Activated B cell treated with CpG ODN at 0.5 μM for 24 hours (primary cell): Measurements from ENCODE around the gene PAK2. TPM values are rescaled to one million over a fixed set of nuclear protein-coding genes. Genes with fewer than 3 reads are reported as not detected.
"Not testable (repeated sequence)": the region's sequence is repeated elsewhere in the genome, so short reads cannot be mapped to it uniquely, and the experiment has no call there.

Experiments
- ATAC-seq: fragments of 200-7000 bp; cut with Tn5 transposase; one replicate; pipeline ENCODE4 v1.10.0; 2021; ENCODE audit warnings: low read depth, mild to moderate bottlenecking, moderate library complexity
- CTCF ChIA-PET: fragments of 350-600 bp; sonication (Branson Sonifier 250); formaldehyde crosslinking; loops from one replicate; lab custom pipeline; 2021; ENCODE audit warnings: antibody characterized with exemption; lab: Charles Lee
- POLR2A ChIA-PET: fragments of 350-600 bp; sonication (Branson Sonifier 250); formaldehyde crosslinking; loops from one replicate; lab custom pipeline; 2021; ENCODE audit warnings: antibody characterized with exemption; lab: Charles Lee
- DNase-seq: peaks from one replicate; pipeline ENCODE4 v3.0.0; 2022
- H3K27ac Mint-ChIP-seq: one replicate; pipeline ENCODE4 v1.8.0; 2020; ENCODE audit warnings: mixed read lengths
- H3K27me3 Mint-ChIP-seq: one replicate; pipeline ENCODE4 v1.8.0; 2021; ENCODE audit warnings: mixed read lengths
- H3K36me3 Mint-ChIP-seq: one replicate; pipeline ENCODE4 v1.8.0; 2021; ENCODE audit warnings: low read depth, mixed read lengths
- H3K4me1 Mint-ChIP-seq: one replicate; pipeline ENCODE4 v1.8.0; 2021; ENCODE audit warnings: mixed read lengths
- H3K4me3 Mint-ChIP-seq: one replicate; pipeline ENCODE4 v1.8.0; 2020; ENCODE audit warnings: mild to moderate bottlenecking, mixed read lengths
- H3K9me3 Mint-ChIP-seq: one replicate; pipeline ENCODE4 v1.8.0; 2020; ENCODE audit warnings: mixed read lengths
- CTCF ChIP-seq: fragments of 200-600 bp; IDR thresholded peaks from one replicate; pipeline ENCODE4 v1.8.0; 2022; ENCODE audit warnings: antibody characterized with exemption, mild to moderate bottlenecking
- intact Hi-C: fragments of 100-400 bp; cut with micrococcal nuclease; formaldehyde crosslinking; loops from one replicate; pipeline ENCODE4 v1.15.1; 2024
- total RNA-seq: library from RNA; stranded (reverse); gene quantifications from 2 replicates; pipeline ENCODE4 v1.2.3, GENCODE V29; 2022

Gene PAK2
- total RNA-seq, 1 donor from 2014 or later: 87.1 TPM

DNA sequence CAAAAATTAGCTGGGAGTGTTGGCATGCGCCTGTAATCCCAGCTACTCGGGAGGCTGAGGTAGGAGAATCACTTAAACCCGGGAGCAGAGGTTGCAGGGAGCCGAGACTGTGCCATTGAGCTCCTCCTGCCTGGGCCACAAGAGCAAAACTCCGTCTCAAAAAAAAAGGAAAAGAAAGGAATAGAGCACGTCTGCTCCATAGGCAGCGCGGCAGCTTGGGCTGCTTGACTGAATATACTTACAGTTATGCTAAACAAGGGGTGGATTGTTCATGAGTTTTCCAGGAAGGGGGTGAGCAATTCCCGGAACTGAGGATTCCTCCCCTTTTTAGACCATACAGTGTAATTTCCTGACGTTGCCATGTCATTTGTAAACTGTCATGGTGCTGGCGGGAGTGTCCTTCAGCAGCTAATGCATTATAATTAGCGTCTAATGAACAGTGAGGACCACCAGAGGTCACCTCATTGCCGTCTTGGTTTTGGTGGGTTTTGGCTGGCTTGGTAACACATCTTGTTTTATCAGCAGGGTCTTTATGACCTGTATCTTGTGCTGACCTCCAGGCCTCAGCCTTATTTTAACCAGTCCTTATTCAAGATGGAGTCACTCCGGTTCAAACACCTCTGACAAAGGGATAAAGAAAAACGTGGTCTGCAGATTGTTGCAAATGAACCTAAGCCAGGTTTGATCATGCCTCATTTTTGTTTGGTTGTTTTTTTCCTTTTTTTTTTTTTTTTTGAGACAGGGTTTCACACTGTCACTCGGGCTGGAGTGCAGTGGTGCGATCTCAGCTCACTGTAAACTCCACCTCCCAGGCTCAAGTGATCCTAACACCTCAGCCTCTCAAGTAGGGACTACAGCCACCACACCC lies 103.1 kb downstream of the PAK2 start:
- ChIA-PET CTCF (no interaction called here), POLR2A (interaction anchor here (0.5 kb wide), 1 partner anchor 99 kb away, joined by 8 read pairs; no protein-coding TSS in a partner anchor)
- no peak for TF ChIP-seq CTCF
- no peaks in the 10 kb centered on the region for H3K4me1 Mint-ChIP-seq
- H3K27me3 Mint-ChIP-seq: peaks cover 2% of the 10 kb centered on the region
- DNase-seq: no peak
- H3K9me3 Mint-ChIP-seq: no peaks in the 10 kb centered on the region
- no peak overlapping the region for H3K4me3 Mint-ChIP-seq
- intact Hi-C loops: no loop called here
- no peaks in the 10 kb centered on the region for H3K36me3 Mint-ChIP-seq
- no peak for ATAC-seq
- H3K27ac Mint-ChIP-seq: no peak overlapping the region

GRCh38 chr3:196843435-196844110 lies 103.9 kb downstream of the PAK2 start:
- TF ChIP-seq CTCF: no peak
- Mint-ChIP-seq H3K9me3 (no peaks in the 10 kb centered on the region), H3K36me3 (no peaks in the 10 kb centered on the region), H3K27ac (no peak overlapping the region), H3K4me3 (no peak overlapping the region), H3K4me1 (no peaks in the 10 kb centered on the region), H3K27me3 (peaks cover 2% of the 10 kb centered on the region)
- intact Hi-C loops: no loop called here
- ATAC-seq (no peak), DNase-seq (no peak)
- CTCF ChIA-PET: interaction anchor here (0.6 kb wide), 1 partner anchor 902 kb away, joined by 3 read pairs; no protein-coding TSS in a partner anchor
- POLR2A ChIA-PET: no interaction called here

DNA sequence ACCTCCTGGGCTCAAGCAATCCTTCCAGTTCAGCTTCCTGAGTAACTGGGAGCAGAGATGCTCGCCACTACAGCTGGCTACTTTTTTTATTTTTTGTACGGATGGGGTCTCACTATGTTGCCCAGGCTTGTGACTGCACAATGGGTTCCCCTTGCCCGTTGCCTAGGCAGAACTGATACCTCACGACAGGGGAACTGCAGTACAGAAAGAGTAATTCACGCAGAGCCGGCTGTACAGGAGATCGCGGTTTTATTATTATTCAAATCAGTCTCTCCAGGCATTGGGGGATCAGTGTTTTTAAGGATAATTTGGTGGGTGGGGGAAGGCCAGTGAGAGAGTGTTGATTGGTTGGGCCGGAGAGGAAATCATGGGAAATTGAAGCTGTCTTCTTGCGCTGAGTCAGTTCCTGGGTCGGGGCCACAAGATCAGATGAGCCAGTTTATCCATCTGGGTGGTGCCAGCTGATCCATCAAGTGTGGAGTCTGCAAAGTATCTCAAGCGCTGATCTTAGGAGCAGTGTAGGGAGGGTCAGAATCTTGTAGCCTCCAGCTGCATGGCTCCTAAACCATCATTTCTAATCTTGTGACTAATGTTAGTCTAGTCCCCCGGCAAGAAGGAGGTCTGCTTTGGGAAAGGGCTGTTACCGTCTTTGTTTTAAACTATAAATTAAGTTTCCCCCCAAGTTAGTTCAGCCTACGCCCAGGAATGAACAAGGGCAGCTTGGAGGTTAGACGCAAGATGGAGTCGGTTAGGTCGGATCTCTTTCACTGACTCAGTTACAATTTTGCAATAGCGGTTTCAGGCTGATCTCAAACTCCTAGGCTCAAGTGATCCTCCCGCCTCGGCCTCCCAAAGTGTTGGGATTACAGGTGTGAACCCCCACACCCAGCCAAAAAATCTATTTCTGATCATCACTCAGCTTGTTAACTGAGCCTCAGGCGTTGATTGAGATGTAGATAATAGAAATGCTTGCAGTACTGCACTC lies 104.9 kb downstream of the PAK2 start:
- H3K36me3 Mint-ChIP-seq, H3K27ac Mint-ChIP-seq, H3K4me1 Mint-ChIP-seq, CTCF ChIA-PET, ATAC-seq, H3K27me3 Mint-ChIP-seq, DNase-seq, H3K9me3 Mint-ChIP-seq, intact Hi-C loops, H3K4me3 Mint-ChIP-seq: not testable (repeated sequence)
- POLR2A ChIA-PET: interaction anchor here (0.7 kb wide), 1 partner anchor 472 kb away, joined by 4 read pairs; no protein-coding TSS in a partner anchor

DNA sequence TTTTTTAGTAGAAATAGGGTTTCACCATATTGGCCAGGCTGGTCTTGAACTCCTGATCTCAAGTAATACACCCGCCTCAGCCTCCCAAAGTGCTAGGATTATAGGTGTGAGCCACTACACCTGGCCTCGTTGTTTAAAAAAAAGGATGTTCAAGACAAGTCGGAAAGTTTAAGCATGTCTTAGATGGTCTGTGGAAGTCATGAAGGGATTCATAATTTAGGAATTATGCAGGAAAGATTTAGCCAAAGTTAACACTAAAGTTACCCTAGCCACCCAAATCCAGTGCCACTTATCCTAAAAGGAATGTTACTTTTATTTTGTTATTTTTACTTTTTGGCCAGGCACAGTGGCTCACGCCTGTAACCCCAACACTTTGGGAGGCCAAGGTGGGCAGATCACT lies 108.7 kb downstream of the PAK2 start:
- H3K4me3 Mint-ChIP-seq, ATAC-seq, POLR2A ChIA-PET, DNase-seq, H3K36me3 Mint-ChIP-seq, H3K27ac Mint-ChIP-seq, CTCF ChIA-PET, H3K4me1 Mint-ChIP-seq, H3K9me3 Mint-ChIP-seq, intact Hi-C loops: not testable (repeated sequence)
- peaks cover 10% of the 10 kb centered on the region for H3K27me3 Mint-ChIP-seq

DNA sequence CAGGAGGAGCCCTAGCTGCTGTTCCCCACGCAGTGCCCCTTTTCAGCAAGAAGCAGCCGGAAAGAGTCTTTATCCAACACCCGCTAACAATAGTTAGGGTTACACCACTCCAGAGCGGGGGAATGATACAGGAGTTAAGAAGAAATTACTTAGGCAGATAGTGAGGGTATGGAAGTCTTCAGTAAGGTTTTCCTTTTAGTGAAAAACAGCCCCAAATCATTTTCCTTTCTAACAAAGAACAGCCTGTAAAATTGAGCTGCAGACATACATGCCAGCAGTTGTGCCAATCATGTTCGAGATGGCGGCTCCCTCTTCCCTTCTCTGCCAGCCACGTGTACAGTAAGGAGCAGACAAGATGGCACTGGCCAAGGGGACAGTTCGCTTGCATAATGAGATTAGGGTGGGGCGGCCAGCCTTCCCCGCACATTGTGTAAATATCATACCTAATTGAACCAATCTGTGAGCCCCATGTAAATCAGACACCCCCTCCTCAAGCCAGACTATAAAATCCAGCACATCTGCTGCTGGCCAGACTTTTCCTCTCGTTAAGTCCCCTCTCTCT lies 109.6 kb downstream of the PAK2 start:
- CTCF ChIA-PET: no interaction called here

DNA sequence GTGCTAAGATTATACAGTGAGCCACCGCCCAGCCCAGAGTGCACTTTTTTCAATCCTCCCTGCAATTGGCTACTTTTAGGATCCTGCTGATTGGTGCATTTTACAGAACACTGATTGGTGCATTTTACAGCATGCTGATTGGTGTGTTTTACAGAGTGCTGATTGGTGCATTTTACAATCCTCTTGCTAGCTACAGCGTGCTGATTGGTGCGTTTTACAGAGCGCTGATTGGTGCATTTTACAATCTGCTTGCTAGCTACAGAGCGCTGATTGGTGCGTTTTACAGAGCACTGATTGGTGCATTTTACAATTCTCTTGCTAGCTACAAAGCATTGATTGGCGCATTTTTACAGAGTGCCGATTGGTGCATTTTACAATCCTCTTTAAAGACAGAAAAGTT lies 123.3 kb downstream of the PAK2 start:
- H3K27ac Mint-ChIP-seq, intact Hi-C loops, H3K4me1 Mint-ChIP-seq, CTCF ChIA-PET, DNase-seq, ATAC-seq, POLR2A ChIA-PET, H3K36me3 Mint-ChIP-seq, H3K4me3 Mint-ChIP-seq, H3K27me3 Mint-ChIP-seq, H3K9me3 Mint-ChIP-seq: not testable (repeated sequence)

More for the DNA sequence above, 109.6 kb downstream of the PAK2 start:
- no peaks in the 10 kb centered on the region for H3K4me1 Mint-ChIP-seq
- peaks cover 10% of the 10 kb centered on the region for H3K27me3 Mint-ChIP-seq
- DNase-seq (no peak), ATAC-seq (no peak)
- no peaks in the 10 kb centered on the region for H3K9me3 Mint-ChIP-seq
- H3K36me3 Mint-ChIP-seq: no peaks in the 10 kb centered on the region
- POLR2A ChIA-PET: no interaction called here
- intact Hi-C loops: no loop called here
- TF ChIP-seq CTCF: no peak
- H3K4me3 Mint-ChIP-seq: no peak overlapping the region
- no peak overlapping the region for H3K27ac Mint-ChIP-seq
